ENCODE measurements around the gene SLBP. TPM values are rescaled to one million over a fixed set of nuclear protein-coding genes. Genes with fewer than 3 reads are reported as not detected.
"Not testable (repeated sequence)": the region's sequence is repeated elsewhere in the genome, so short reads cannot be mapped to it uniquely, and the experiment has no call there.

Gene SLBP
- total RNA-seq, 4 donors from 2014 or later, result 17.0 to 25.6 (median 21.0) TPM

GRCh38 chr4:1675802-1676137, 36.3 kb downstream of the SLBP start:
- H3K36me3 ChIP-seq, result no peaks in the 10 kb centered on the region
- ATAC-seq, result no peak
- in situ Hi-C loops (cut with MboI; ENCODE audit: low sequenced_read_pairs in 4 of 4), result no loop called here
- H3K9me3 ChIP-seq, result no peaks in the 10 kb centered on the region
- TF ChIP-seq CTCF (IDR thresholded peaks at IDR 0.05 in 4 of 5, conservative IDR thresholded peaks at IDR 0.05 in 1 of 5) (no peak), POLR2A (IDR thresholded peaks at IDR 0.05) (no peak)
- H3K4me3 ChIP-seq, result no peak overlapping the region
- DNase-seq, result no peak
- no peaks in the 10 kb centered on the region for H3K27me3 ChIP-seq
- no peak overlapping the region for H3K27ac ChIP-seq
- intact Hi-C loops (cut with DNase I; ENCODE audit: low total_unique reads), result no loop called here
- H3K4me1 ChIP-seq, result no peaks in the 10 kb centered on the region

DNA sequence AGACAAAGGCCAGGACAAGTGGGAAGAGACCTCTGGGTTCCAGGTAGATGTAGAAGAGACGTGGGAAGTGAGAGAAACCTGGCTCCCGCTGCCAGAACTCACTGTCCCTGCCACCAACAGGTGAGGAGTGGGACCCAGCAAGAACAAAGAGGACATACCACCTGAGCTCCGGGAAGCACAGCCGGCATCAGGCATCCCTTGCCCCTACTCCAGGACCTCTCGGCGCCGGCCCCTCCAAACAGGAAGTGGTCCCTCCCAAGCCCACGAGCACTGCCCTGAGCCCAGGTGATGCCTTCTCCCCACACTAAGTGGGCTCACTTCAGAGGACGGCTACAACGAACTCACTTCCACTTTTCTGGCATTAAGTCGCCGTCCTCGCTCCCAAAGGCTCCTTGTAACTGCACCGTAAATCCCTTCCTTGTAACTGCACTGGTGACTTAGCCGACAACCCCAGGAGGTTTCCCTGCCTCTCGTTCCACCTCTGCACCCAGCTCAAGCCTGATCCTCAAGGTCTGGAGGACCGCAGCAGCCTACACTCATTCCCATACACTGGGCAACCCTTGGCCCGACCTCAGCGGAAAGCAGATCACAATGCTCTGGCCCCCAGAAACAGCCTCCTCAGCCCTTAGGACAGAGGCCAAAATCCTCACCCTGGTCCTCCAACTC, 36.9 kb downstream of the SLBP start:
- Histone ChIP-seq H3K9me3 (no peaks in the 10 kb centered on the region), H3K27me3 (no peaks in the 10 kb centered on the region), H3K36me3 (no peaks in the 10 kb centered on the region), H3K4me1 (no peaks in the 10 kb centered on the region), H3K27ac (no peak overlapping the region), H3K4me3 (no peak overlapping the region)
- TF ChIP-seq CTCF (IDR thresholded peaks at IDR 0.05 in 4 of 5, conservative IDR thresholded peaks at IDR 0.05 in 1 of 5) (no peak), POLR2A (IDR thresholded peaks at IDR 0.05) (no peak)
- in situ Hi-C loops (cut with MboI; ENCODE audit: low sequenced_read_pairs in 4 of 4), result no loop called here
- ATAC-seq (no peak), DNase-seq (no peak)
- intact Hi-C loops (cut with DNase I; ENCODE audit: low total_unique reads), result no loop called here

DNA sequence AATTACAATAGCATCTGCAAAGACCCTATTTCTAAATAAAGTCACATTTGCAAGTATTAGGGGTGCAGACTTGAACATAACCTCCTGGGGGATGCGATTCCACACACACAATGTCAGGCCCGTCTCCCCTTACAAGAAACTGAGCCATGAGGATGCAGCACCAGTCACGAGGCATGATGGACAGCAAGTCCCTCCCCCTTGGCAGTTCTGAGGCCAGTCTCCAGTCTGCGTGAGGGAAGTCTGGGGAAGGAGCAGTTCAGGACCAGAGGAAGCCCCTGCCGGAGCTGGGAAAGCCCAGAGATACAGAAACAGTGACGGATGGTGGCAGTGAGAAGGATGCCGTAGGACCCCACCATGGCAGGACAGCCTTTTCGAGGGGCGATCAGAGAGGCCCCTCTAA, 37.4 kb downstream of the SLBP start:
- no peaks in the 10 kb centered on the region for H3K4me1 ChIP-seq
- no peak for ATAC-seq
- TF ChIP-seq CTCF (IDR thresholded peaks at IDR 0.05 in 4 of 5, conservative IDR thresholded peaks at IDR 0.05 in 1 of 5) (no peak), POLR2A (IDR thresholded peaks at IDR 0.05) (no peak)
- no peak for DNase-seq
- intact Hi-C loops (cut with DNase I; ENCODE audit: low total_unique reads), result no loop called here
- H3K4me3 ChIP-seq, result no peak overlapping the region
- H3K27ac ChIP-seq, result no peak overlapping the region
- H3K36me3 ChIP-seq, result no peaks in the 10 kb centered on the region
- no peaks in the 10 kb centered on the region for H3K27me3 ChIP-seq
- no peaks in the 10 kb centered on the region for H3K9me3 ChIP-seq
- in situ Hi-C loops (cut with MboI; ENCODE audit: low sequenced_read_pairs in 4 of 4), result no loop called here

- no peaks in the 10 kb centered on the region for H3K9me3 ChIP-seq
- DNase-seq (no peak), ATAC-seq (no peak)
- TF ChIP-seq CTCF (IDR thresholded peaks at IDR 0.05 in 4 of 5, conservative IDR thresholded peaks at IDR 0.05 in 1 of 5), result no peak
- TF ChIP-seq POLR2A (IDR thresholded peaks at IDR 0.05), result no peak
- H3K27ac ChIP-seq, result no peak overlapping the region
- intact Hi-C loops (cut with DNase I; ENCODE audit: low total_unique reads) (no loop called here), in situ Hi-C loops (cut with MboI; ENCODE audit: low sequenced_read_pairs in 4 of 4) (no loop called here)
- no peaks in the 10 kb centered on the region for H3K36me3 ChIP-seq
- H3K4me3 ChIP-seq, result no peak overlapping the region
- no peaks in the 10 kb centered on the region for H3K27me3 ChIP-seq
- no peaks in the 10 kb centered on the region for H3K4me1 ChIP-seq
Observed at GRCh38 chr4:1673671-1674070, 38.4 kb downstream of the SLBP start.

GRCh38 chr4:1671011-1671410, 41.1 kb downstream of the SLBP start:
- H3K27me3 ChIP-seq; H3K27ac ChIP-seq; H3K9me3 ChIP-seq; ATAC-seq; H3K36me3 ChIP-seq; H3K4me3 ChIP-seq; in situ Hi-C loops (cut with MboI; ENCODE audit: low sequenced_read_pairs in 4 of 4); intact Hi-C loops (cut with DNase I; ENCODE audit: low total_unique reads); H3K4me1 ChIP-seq; DNase-seq: not testable (repeated sequence)
